Mucosa of descending colon (tissue), 3 donors: ENCODE data around the gene GP9. TPM values are rescaled to one million over a fixed set of nuclear protein-coding genes. Genes with fewer than 3 reads are reported as not detected.
"Not testable (repeated sequence)": the region's sequence is repeated elsewhere in the genome, so short reads cannot be mapped to it uniquely, and the experiment has no call there.

Experiments used
- ATAC-seq: fragments of 200-7000 bp; cut with Tn5 transposase; one replicate; pipeline ENCODE4 v1.9.1; 2020; ENCODE audit warnings: mild to moderate bottlenecking, moderate library complexity
- DNase-seq, 3 donors: peaks; one replicate each; pipeline ENCODE4 v3.0.0-alpha.2; 2020
- H3K36me3 ChIP-seq: fragments of 200-600 bp; one replicate; pipeline ENCODE4 v1.8.0; 2021; ENCODE audit warnings: low read depth, mild to moderate bottlenecking
- H3K4me1 ChIP-seq: fragments of 200-600 bp; one replicate; pipeline ENCODE4 v1.8.0; 2021; ENCODE audit warnings: low read depth, mild to moderate bottlenecking
- H3K4me3 ChIP-seq: fragments of 200-600 bp; one replicate; pipeline ENCODE4 v1.8.0; 2021; ENCODE audit warnings: mild to moderate bottlenecking
- H3K9me3 ChIP-seq: fragments of 200-600 bp; one replicate; pipeline ENCODE4 v1.8.0; 2021; ENCODE audit warnings: mild to moderate bottlenecking
- CTCF ChIP-seq: fragments of 200-600 bp; IDR thresholded peaks from one replicate; pipeline ENCODE4 v1.8.0; 2022; ENCODE audit warnings: antibody characterized with exemption, mild to moderate bottlenecking
- intact Hi-C, 2 donors: fragments of 100-400 bp; cut with DNase I in 1 of 2; cut with micrococcal nuclease in 1 of 2; formaldehyde crosslinking; loops; one replicate each; pipeline versions ENCODE4 v1.11.0 to v1.11.1; 2022; cut with DNase I, micrococcal nuclease
- total RNA-seq, 3 donors: library from RNA; stranded (reverse); fragmentation: NEBNext Ultra II Directional in 2 of 3; extraction: Animal tissue kit (Norgen Biotek cat#: 25700) in 2 of 3; gene quantifications; one replicate each; pipeline versions ENCODE4 v1.2.1 to v1.2.4, GENCODE V29; 2021 to 2023
- donor health status: DM: no; HTN: no; CAD: no; lungs with moderate emphysema.
- donor health status: DM: no; HTN: no; CAD: no.
- donor health status: DM: no; HTN: yes; CAD: no.

Gene GP9
- total RNA-seq, 3 donors from 2014 or later: 0.90 TPM; not detected in 2

GRCh38 chr3:129063841-129064482, 3.4 kb downstream of the GP9 start:
- Histone ChIP-seq H3K36me3 (no peaks in the 10 kb centered on the region), H3K4me1 (peaks cover 25% of the 10 kb centered on the region), H3K9me3 (peaks cover 4% of the 10 kb centered on the region), H3K4me3 (no peak overlapping the region)
- intact Hi-C loops: no loop called here
- no peak for TF ChIP-seq CTCF
- DNase-seq: peak; percentile 72 to 79 (median 75)
- peak; percentile 71 for ATAC-seq

GRCh38 chr3:129065016-129065719, 4.6 kb downstream of the GP9 start:
- DNase-seq (peak; percentile 84 to 87 (median 85)), ATAC-seq (peak; percentile 85)
- Histone ChIP-seq H3K4me3 (no peak overlapping the region), H3K36me3 (no peaks in the 10 kb centered on the region), H3K9me3 (peaks cover 4% of the 10 kb centered on the region), H3K4me1 (peaks cover 25% of the 10 kb centered on the region)
- intact Hi-C loops: no loop called here
- TF ChIP-seq CTCF: no peak

- peak in 2 of 3 donors; percentile 45 to 66 for DNase-seq
- Histone ChIP-seq H3K36me3 (no peaks in the 10 kb centered on the region), H3K4me1 (peaks cover 25% of the 10 kb centered on the region), H3K9me3 (peaks cover 4% of the 10 kb centered on the region), H3K4me3 (no peak overlapping the region)
- intact Hi-C loops: no loop called here
- no peak for TF ChIP-seq CTCF
- peak; percentile 57 for ATAC-seq
Observed at GRCh38 chr3:129065720-129066073, 5.1 kb downstream of the GP9 start.

- ATAC-seq (peak; percentile 43), DNase-seq (peak in 2 of 3 donors; percentile 78 to 83)
- peaks cover 25% of the 10 kb centered on the region for H3K4me1 ChIP-seq
- H3K9me3 ChIP-seq, intact Hi-C loops, H3K36me3 ChIP-seq, H3K4me3 ChIP-seq: not testable (repeated sequence)
Observed at GRCh38 chr3:129067719-129068118, 7.1 kb downstream of the GP9 start.

GRCh38 chr3:129068291-129068886, 7.8 kb downstream of the GP9 start:
- intact Hi-C loops: no loop called here
- Histone ChIP-seq H3K9me3 (peaks cover 4% of the 10 kb centered on the region), H3K4me1 (peaks cover 19% of the 10 kb centered on the region), H3K36me3 (no peaks in the 10 kb centered on the region), H3K4me3 (no peak overlapping the region)
- DNase-seq (peak in 1 of 3 donors; percentile 56), ATAC-seq (no peak)
- TF ChIP-seq CTCF: no peak

- DNase-seq: peak in 1 of 3 donors; percentile 12
- H3K9me3 ChIP-seq, ATAC-seq, intact Hi-C loops, H3K4me3 ChIP-seq, H3K36me3 ChIP-seq: not testable (repeated sequence)
- H3K4me1 ChIP-seq: peaks cover 12% of the 10 kb centered on the region
Observed at GRCh38 chr3:129069313-129070085, 8.9 kb downstream of the GP9 start.
